Right forelimb (tissue), 1 donor: Measurements from ENCODE around the gene TNS4.
A peak's percentile ranks its signal among the peaks of the same experiment; 100 is the strongest.

Source experiments
- DNase-seq: peaks from one replicate; pipeline ENCODE4 v3.0.0-alpha.2; 2018

TNS4 gene

GRCh38 chr17:40516581-40517285 lies 15.3 kb upstream of the TNS4 start:
- DNase-seq = no peak

- DNase-seq = no peak
Observed at GRCh38 chr17:40515491-40516041, 14.1 kb upstream of the TNS4 start.

GRCh38 chr17:40515011-40515410 lies 13.6 kb upstream of the TNS4 start:
- DNase-seq = no peak

GRCh38 chr17:40514013-40514875 lies 12.8 kb upstream of the TNS4 start:
- DNase-seq = no peak

- no peak for DNase-seq
Observed at GRCh38 chr17:40511667-40512220, 10.3 kb upstream of the TNS4 start.

GRCh38 chr17:40511136-40511535 lies 9.7 kb upstream of the TNS4 start:
- no peak for DNase-seq

GRCh38 chr17:40510328-40510648 lies 8.9 kb upstream of the TNS4 start:
- no peak for DNase-seq

GRCh38 chr17:40509626-40510327 lies 8.4 kb upstream of the TNS4 start:
- DNase-seq = no peak

- no peak for DNase-seq
Observed at GRCh38 chr17:40506786-40507185, 5.4 kb upstream of the TNS4 start.

GRCh38 chr17:40503154-40503553 lies 1.7 kb upstream of the TNS4 start:
- DNase-seq = no peak

GRCh38 chr17:40502716-40503115 lies 1.3 kb upstream of the TNS4 start:
- DNase-seq = no peak

GRCh38 chr17:40500709-40501108 lies 714 bp downstream of the TNS4 start:
- DNase-seq = no peak

GRCh38 chr17:40500190-40500589 lies 1.2 kb downstream of the TNS4 start:
- no peak for DNase-seq

- peak; percentile 78 for DNase-seq
Observed at GRCh38 chr17:40499551-40500189, 1.8 kb downstream of the TNS4 start.

GRCh38 chr17:40498281-40499084 lies 2.9 kb downstream of the TNS4 start:
- no peak for DNase-seq

- no peak for DNase-seq
Observed at GRCh38 chr17:40497695-40498094, 3.7 kb downstream of the TNS4 start.

- DNase-seq = no peak
Observed at GRCh38 chr17:40496634-40497420, 4.6 kb downstream of the TNS4 start.

GRCh38 chr17:40496170-40496569 lies 5.3 kb downstream of the TNS4 start:
- DNase-seq = no peak

GRCh38 chr17:40495140-40495539 lies 6.3 kb downstream of the TNS4 start:
- DNase-seq = no peak

- DNase-seq = no peak
Observed at GRCh38 chr17:40493697-40494096, 7.7 kb downstream of the TNS4 start.

- DNase-seq = no peak
Observed at GRCh38 chr17:40491486-40491885, 9.9 kb downstream of the TNS4 start.
